OCI-LY3 (cell line): Measurements from ENCODE around the gene PERCC1.

Source experiments
- EZH2phosphoT487 ChIP-seq: fragments of 200-600 bp; shearing (Covaris generic); IDR thresholded peaks from 2 replicates; pipeline ENCODE4 v1.6.1; 2018; ENCODE audit warnings: antibody characterized with exemption, mixed run types, low read depth
- TF ChIP-seq, protein P1 (sequence below): fragments of 200-600, 300-600 bp; sonication (generic); IDR thresholded peaks from 2 replicates; pipeline ENCODE4 v1.5.1; 2014; ENCODE audit warnings: antibody characterized with exemption, low read length, low read depth

DNA sequence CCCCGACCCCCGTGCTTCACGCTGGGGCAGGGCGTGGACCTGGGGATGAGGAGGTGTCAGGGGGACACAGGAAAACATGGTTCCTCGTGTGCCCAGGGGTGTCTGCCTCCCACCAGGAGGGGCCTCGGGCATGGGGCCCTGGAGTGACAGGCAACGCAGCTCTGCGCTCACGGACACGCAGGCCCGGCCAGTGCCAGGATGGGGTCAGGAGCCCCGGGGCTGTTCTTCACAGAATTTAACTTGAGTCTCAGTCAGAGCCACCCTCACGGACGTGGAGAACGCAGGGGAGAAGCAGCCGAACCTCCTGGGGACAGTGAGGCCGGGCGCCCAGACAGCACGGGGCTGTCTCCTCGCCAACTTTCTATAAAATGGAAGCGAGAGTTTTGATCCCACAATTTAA is 33.1 kb upstream of the PERCC1 start:
- TF ChIP-seq, protein P1, sequence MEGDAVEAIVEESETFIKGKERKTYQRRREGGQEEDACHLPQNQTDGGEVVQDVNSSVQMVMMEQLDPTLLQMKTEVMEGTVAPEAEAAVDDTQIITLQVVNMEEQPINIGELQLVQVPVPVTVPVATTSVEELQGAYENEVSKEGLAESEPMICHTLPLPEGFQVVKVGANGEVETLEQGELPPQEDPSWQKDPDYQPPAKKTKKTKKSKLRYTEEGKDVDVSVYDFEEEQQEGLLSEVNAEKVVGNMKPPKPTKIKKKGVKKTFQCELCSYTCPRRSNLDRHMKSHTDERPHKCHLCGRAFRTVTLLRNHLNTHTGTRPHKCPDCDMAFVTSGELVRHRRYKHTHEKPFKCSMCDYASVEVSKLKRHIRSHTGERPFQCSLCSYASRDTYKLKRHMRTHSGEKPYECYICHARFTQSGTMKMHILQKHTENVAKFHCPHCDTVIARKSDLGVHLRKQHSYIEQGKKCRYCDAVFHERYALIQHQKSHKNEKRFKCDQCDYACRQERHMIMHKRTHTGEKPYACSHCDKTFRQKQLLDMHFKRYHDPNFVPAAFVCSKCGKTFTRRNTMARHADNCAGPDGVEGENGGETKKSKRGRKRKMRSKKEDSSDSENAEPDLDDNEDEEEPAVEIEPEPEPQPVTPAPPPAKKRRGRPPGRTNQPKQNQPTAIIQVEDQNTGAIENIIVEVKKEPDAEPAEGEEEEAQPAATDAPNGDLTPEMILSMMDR = no peak
- no peak for TF ChIP-seq EZH2phosphoT487
